PC-9 (cell line): Measurements from ENCODE around the gene MRPL45.

Experiments used
- EZH2 ChIP-seq: fragments of 200-600 bp; sonication (generic); IDR thresholded peaks from 2 replicates; pipeline ENCODE4 v1.8.0; 2017; ENCODE audit warnings: antibody characterized with exemption, low read depth
- TF ChIP-seq, protein P1 (sequence below): fragments of 200-600 bp; sonication (generic); conservative IDR thresholded peaks from 2 replicates; pipeline ENCODE4 v1.6.1; 2017; ENCODE audit warnings: mixed run types, antibody characterized with exemption, mild to moderate bottlenecking, moderate library complexity

DNA sequence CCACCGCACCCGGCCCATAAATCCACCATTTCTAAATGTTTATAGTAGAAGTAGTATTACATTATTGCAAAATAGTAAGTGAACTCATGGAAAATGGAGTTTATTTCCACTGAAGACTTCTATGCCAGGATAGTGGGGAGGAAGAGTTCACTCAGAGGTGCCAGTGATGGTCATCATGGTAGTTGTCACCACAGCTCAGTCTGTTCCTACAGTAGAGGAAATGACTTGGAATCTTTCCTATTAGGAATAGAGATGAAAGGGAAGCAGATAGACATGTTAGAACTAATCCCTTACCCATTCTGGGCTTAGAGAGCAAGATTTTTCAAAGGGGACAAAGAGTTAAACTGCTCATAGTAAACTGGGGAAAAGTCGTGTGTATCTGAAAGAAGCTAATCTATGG lies 20.1 kb downstream of the MRPL45 start:
- TF ChIP-seq, protein P1, sequence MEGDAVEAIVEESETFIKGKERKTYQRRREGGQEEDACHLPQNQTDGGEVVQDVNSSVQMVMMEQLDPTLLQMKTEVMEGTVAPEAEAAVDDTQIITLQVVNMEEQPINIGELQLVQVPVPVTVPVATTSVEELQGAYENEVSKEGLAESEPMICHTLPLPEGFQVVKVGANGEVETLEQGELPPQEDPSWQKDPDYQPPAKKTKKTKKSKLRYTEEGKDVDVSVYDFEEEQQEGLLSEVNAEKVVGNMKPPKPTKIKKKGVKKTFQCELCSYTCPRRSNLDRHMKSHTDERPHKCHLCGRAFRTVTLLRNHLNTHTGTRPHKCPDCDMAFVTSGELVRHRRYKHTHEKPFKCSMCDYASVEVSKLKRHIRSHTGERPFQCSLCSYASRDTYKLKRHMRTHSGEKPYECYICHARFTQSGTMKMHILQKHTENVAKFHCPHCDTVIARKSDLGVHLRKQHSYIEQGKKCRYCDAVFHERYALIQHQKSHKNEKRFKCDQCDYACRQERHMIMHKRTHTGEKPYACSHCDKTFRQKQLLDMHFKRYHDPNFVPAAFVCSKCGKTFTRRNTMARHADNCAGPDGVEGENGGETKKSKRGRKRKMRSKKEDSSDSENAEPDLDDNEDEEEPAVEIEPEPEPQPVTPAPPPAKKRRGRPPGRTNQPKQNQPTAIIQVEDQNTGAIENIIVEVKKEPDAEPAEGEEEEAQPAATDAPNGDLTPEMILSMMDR: no peak
- TF ChIP-seq EZH2: no peak
